Measurements from ENCODE around the gene RNF144A. TPM values are rescaled to one million over a fixed set of nuclear protein-coding genes. Genes with fewer than 3 reads are reported as not detected.

The RNF144A gene
- total RNA-seq, 1 donor from 2014 or later = 15.4 TPM

DNA sequence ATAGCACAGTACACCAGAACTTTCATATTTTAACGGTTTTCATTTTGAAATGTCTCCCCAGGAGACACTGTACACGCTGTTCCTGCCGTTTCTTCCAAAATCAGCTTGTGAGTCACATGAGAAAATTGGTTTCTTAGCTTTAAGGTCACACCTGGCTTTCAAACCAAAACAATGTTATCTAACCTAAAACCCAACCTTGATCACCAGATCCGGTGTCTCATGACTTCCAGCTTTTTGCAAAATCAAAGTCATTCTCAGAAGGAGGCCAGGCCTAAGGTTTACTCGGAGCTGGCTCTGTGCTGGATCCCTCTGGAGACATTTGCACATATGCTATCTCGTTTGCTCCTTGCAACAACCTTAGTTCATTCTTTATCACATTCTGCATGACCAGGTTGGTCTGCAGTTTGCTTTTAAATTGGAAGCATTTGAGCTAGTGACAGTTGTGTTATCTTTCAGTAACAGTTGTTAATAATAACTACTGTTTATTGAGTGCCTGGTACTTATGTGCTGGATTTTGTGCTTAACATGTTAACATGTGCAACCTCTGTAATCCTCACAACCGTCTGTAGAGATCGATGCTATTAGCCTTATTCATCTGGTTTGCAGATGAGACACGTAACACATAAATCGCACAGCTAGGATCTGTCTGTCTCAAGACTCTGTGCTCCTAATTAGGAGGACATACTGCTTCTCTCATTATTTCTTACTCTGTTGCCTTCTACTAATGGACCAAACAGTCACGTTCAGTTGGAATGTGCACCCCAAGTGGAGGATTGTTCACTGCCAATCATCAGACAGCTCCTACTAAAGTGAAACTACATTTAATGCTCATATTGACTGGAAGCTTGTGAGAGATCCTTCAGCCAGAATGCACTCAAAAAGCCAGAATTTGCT is 105.5 kb downstream of the RNF144A start:
- DNase-seq (ENCODE audit: low spot score) = peak; percentile 38

DNA sequence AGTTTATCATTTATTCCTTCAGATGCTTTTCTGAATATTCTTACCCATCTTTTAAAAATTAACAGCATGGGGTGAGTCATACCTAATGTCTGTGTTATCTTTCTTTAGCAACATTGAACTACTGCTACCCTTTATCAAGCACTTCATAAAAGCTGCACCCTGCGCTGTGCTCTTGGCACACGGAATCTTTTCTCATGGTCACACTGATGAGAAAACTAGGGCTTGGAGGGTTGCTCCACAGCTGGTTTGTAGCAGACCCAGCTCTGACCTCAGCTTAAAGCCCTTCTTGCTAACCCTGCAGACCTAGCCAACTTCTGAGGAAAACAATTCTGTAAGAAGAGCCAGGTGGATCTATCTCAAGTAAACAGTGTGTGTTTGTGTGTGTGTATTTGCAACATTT is 106.3 kb downstream of the RNF144A start:
- DNase-seq (ENCODE audit: low spot score) = no peak

DNA sequence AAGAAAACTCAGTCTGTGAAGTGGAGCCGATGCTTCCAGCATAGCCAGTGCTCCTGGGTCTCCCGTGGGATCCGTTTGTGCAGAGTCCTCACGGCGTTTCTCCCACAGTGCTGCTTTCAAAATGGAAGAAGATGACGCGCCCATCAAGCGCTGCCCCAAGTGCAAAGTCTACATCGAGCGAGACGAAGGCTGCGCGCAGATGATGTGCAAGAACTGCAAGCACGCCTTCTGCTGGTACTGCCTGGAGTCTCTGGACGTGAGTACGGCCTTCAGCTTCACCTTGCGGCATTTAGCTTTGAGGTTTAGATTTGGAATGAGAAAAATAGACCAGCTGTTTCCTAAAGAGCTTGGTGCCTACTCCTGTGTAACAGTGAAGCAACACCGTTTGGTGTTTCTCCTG is 107.0 kb downstream of the RNF144A start:
- no peak for DNase-seq (ENCODE audit: low spot score)

DNA sequence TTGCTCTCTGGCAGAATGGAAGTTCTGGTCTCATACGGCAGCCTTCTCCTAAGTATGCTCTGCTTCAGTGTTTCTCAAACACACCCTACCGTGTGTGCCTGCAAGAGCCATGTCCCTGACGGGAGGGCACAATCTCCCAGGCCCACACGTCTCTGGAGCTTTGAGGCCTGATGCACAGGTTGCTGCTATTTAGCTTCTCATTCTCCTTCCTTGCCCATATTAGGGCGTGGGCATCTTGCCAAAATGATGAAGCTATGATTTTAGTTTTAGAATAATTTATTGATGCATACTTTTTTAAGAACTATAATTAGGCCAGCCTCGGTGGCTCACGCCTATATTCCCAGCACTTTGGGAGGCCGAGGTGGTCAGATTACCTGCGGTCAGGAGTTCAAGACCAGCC is 107.9 kb downstream of the RNF144A start:
- no peak for DNase-seq (ENCODE audit: low spot score)

DNA sequence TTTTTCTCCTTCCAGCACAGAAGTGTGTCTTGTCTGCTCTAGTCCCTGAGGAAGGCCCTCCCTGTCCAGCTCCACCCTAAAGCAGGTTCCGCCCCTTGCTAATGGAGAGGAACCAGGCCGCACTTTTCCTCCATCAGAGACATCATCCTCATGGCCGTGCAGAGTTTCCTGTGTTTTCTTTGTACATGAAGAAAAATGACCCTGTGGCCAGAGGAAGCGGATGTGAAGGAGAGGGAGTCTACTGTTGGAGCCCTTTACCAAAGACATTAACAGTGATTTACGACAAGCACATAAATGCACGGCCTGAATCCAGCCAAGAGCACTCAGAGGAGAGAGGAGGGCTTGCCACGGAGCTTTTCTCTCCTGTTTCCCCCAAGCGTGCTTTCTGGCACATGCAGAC is 109.5 kb downstream of the RNF144A start:
- no peak for DNase-seq (ENCODE audit: low spot score)

DNA sequence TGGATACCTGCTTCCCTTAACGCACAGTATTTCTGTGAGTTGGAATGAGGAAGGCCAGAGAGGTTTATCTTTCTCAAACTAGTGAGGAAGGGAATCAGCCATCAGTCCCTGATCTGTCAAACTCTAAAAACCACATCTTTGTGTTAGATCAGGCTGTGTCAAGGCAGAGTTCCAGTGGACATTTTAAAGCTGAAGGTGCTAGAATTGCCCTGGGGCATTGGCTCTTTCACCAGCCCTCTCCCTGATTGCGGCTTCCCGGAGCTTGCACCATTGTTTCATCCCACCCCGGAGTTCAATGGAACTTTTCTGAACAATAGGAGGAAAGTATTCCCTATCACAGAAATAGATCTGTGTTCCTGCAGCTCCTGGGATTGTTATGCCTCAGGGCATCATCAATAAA is 110.2 kb downstream of the RNF144A start:
- DNase-seq (ENCODE audit: low spot score) = no peak

DNA sequence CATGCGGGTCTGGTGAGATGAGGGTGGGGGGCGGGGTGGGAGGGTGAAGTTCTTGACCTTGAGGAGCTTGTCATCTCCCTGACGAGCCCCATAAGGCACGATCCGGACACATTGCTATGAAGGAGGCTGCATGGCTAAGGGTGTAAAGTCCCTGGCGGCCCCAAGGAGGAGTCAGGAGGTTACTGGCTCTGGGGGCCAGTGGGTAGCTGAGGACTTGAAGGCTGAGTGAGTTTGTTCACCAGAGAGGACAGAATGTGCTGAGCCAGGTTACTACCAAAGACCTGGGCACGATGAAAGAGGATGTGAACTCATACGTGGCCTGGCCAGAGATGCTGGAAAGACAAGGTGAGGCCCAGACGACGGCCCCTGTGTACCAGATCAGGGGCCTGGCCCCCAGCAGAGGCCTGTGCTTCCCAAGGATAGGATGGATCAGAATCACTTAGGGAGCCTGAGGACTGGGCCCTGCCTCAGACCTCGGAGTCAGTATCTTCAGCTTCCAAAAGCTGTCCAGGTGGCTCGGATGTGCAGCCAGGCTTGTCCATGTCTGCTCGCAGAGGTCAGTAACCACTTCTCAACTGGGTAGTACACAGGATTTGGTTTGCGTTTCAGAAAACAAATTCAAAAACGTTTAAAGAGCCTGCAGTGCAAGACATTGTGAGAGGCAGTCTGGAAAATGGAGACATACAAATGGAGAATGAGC is 110.9 kb downstream of the RNF144A start:
- no peak for DNase-seq (ENCODE audit: low spot score)

DNA sequence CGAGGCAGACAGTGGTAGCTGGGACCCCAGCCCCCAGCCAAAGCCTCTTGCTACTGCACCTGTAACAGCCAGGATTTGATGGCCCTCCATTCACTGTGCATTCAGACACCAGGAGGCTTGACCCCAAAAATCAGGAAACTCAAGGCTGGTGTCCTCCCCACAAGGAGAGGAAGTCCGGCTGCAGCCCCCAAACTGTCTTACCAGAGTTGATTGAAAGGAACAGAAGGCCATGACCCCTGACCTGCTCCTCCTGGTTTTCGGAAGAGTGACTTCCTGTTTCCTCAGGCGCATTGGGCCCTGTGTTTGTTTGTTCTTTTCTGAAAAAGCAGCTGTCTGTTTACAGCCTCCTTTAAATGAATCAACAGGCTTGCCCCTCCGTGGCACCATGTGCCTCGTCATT is 111.6 kb downstream of the RNF144A start:
- DNase-seq (ENCODE audit: low spot score) = no peak

DNA sequence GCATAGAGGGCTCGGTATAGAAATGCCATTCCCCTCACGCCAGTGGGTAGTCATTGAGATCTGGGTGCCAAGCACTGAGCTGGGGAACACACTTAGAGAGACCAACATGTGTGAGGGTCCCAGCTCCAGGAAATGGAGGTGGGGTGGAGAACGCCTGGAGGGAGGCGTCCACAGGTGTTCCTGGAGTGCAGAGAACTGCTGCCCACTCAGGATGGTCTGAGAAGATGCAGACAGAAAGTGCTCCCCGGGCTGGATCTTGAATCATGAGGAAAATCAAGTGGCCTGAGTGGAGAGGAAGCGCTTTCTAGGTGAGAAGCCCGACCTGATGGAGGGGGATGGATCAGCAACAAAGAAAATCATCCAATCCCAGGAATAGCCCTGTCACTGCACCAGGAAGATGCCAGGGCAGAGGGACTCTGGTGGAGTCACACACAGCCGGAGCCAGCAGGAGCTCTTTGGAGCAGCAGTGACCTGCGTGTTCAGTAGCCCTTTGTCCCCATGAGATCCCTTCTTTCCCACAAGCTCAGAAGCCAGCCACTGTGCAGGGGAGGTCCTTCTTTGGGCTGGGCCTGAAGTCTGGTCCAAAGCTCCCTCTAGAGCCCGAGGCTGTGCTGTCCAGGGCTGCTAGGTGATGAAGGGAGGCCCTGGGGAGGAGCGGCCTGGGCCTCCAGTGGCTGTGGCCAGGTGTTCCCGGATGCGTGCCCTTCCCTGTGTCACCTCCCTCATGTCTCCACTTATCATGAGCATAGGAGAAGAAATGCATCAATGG is 112.3 kb downstream of the RNF144A start:
- DNase-seq (ENCODE audit: low spot score) = no peak

DNA sequence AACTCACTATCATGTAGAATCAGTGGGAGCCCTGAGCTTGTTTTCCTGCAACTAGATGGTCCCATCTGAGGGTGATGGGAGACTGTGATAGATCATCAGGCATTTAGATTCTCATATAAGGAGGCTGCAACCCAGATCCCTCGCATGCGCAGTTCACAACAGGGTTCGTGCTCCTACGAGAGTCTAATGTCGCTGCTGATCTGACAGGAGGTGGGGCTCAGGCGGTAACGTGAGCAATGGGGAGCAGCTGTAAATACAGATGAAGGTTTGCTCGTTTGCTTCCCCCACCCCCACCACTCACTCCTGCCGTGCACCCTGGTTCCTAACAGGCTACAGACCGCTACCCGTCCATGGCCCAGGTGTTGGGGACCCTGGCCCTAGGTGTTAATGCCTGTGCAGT is 113.6 kb downstream of the RNF144A start:
- no peak for DNase-seq (ENCODE audit: low spot score)

DNA sequence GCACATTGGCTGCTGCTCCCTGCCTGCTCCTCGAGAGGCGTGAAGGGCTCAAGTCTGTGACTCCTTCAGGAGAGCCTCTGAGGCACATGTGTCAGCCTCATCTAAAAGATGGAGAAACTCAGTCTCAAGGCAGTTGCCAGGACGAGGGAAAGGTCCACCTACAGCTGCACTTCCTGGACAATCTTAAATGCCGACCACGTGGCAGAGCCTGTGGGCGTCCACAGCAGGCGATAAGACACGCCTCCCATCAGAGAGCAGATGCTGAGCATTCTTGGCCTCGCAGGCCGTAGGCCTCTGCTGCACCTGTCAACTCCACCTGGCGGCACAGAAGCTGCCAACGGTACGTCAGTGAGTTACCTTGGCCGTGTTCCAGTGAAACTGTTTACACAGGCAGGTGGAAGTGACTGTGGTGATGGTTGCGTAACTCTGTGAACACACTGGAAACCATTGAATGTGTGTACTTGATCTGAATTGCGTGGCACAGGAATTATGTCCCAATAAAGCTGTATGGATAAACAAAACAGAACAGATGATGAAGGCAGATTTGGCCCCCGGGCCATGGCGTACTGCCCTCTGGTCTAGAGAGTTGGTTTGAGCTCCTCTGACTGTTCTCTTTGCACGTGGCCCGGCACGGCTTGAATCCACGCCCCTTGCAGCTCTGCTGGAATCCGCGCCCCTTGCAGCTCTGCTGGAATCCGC is 114.5 kb downstream of the RNF144A start:
- DNase-seq (ENCODE audit: low spot score) = peak; percentile 96

DNA sequence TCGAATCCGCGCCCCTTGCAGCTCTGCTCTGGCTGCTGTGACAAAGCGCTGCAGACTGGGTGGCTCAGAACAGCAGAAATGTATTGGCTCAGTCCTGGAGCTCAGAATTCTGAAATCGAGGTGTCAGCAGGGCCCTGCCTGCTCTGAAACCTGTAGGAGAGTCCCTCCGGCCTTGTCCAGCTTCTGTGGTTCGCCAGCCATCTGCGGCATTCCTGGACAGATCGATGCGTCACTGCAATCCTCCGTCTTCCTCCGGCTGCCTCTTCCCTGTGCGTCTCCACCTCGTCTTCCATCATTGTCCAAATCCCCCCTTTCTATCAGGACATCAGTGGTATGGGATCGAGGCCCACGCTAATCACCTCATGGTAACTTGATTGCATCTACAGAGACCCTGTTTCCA is 115.2 kb downstream of the RNF144A start:
- no peak for DNase-seq (ENCODE audit: low spot score)

DNA sequence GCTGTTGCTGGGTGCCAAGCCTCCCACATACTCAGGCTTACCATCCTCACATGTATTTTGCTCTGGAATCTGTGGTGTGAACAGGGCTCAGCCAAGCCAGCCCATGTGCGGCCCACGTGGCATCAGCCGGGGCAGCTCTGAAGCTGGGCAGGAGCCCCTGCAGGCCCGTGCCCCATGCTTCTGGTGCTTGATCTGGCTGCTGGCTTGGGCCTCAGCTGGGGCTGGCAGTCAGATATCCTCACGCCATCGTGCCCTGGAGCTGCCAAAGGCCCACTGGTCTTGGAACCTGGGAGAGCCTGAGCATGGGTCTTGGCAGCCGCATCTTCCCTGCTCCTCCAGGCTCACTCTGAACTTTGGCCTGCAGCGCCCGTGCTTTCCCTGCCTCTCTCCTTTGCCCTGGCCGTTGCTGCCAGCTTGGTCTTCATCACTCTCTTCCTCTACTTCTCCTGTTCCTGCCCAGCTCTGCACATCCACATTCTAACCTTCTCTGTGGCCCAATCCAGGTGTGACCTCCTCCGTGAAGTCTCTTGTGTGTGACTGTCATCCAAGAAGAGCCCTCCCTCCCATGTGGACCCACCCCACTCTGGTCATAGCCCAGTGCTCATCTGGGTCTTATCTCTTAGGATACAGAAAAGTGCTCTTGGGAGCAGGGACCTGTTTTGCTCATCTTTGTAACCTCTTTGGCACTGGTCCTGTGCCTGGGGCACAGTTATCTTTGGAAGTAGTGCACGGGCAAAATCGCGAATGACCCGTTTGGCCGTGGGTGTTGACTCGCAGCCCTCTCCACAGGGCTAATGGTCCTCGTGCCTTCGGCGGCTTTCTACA is 116.1 kb downstream of the RNF144A start:
- no peak for DNase-seq (ENCODE audit: low spot score)

DNA sequence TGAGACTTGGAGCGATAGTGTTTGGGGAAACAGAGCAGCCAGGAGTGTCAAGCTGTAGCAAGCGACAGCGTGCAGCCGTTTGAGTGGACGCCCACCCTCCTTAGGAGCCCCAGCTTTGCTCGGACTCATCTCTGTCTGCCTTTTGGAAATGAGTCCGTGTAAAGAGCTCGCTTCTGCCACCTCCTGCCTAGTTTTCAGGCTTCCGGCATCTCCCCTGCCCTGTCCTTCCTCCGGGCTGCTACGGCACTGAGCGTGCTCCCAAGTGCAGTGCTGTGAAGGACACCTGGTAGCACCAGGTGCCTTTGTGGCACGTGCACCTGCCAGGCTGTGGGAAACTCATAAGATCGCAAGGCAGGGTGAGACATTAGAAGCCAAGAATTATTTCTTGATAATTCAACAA is 117.1 kb downstream of the RNF144A start:
- no peak for DNase-seq (ENCODE audit: low spot score)

DNA sequence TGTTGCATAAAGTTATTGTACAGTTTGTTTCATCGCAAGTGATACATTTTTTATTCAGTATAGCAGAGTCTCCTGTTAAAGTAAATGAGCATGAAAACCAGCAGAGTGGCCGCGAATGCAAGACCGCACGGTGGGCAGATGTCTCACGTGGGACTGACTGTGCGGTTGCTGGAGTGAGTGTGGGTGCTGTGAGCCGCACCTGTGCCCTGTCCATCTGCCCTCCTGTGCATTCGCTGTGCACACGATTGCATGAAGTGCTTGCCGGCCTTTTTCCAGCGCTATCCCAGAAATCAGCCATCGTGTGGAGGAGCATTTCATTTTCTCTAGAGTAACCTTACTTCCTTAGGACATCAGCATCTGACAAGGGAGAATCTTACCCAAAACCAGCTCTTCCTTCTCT is 118.7 kb downstream of the RNF144A start:
- no peak for DNase-seq (ENCODE audit: low spot score)

DNA sequence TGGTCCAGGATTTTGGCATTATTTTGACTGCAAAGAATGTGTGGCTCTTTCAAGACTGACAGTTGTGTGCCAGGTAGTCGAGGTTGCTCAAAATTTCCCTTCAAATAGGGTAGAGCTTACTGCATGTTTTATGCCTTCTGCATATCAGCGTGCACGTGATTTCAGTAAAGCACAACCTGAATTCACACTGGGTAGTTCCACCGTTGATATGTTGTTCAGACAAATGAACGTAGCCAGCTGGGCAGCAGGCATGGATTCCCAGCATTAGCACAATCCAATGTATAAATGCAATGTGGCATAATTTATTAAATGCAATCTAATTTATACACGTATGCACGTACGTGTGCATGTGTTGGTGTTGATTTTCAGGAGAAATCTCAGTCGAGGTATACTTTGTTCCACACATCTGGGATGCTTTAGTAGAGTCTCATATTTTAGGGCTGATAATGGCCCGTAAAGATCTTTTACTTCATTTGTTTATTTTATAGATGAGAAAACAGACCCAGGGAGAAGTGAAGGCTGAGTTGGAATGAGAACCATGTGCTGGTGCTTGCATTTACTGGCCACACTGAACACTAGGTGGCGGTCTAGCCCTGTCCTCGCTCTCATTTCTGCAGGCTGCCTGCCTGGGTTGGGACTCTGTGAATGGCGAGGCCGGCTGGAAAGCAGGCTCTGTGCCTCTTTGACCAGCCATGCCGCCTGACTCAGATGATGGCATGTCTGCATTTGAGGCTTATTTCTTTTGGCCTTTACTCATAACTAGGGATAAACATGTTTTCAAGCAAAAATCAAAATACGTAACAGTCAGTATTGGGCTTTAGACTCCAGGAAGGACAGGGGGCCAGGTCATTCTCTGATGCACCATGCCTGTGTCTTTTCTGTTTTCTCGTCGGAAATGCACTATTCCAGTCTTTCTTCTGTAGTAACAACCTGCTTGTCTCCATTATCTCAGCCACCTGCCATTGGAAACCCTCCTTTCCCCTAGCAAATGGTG is 120.4 kb downstream of the RNF144A start:
- peak; percentile 70 for DNase-seq (ENCODE audit: low spot score)

DNA sequence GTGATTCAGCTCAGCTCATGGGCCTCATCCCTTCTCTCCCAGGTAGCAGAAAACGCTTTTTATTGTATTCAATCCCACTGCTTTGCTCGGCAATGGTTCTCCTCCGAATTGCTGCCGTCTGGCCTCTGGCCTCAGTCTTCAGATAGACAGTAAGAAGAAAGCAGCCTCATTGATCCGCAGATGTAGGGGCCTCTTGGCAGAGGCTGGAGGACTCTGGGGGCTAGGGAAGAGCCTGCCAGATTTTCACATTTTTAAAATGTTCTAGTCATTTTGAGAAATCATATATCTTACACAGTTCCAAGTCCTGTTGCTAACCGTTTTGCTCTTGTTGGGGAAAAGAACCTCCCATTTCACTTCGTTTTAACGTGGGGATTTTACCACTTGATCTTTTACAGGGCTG is 123.3 kb downstream of the RNF144A start:
- no peak for DNase-seq (ENCODE audit: low spot score)

DNA sequence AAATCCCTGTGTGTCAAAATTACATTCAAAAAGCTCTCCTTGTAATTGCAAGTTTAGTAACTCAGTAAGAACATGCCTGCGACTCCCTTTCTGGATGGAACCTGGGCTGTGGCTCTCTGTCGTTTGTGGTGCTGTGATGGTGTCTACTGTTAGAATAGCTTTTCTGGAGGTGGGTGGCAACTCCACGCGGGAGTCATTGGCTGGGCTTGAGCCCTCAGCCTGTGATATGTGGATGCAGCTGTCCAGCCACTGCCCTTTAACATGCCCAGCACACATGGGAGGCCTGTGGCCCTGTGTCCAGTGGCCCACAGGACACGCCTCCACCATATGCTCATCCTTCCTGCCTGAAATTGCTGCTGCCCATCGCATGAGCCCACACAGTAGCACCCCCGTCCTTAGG is 124.2 kb downstream of the RNF144A start:
- DNase-seq (ENCODE audit: low spot score) = no peak

DNA sequence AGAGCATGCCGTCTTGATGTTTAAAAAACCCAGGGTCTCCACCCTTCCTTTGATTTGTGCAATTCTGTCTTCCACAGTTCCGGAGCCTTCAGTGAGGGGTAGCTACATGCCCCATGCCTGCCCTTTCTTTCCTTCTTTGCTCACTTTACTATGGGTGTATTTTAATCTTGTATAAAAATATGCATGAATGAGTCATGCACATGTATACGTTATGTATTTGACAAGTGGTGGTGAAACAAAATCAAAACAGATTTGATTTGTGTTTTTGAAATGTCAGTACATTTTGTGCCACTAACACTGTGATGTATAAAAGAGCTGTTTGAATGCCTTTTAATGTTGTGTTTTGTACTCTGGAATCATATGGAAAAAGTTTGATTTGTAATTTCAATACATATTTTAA is 126.5 kb downstream of the RNF144A start:
- DNase-seq (ENCODE audit: low spot score) = no peak

All from mucosa of gallbladder (tissue), 1 donor.